Measurements from ENCODE around the gene HSPG2. TPM values are rescaled to one million over a fixed set of nuclear protein-coding genes. Genes with fewer than 3 reads are reported as not detected.

Gene HSPG2
- total RNA-seq, 1 experiment from 2014 or later, result 58.9 TPM

DNA sequence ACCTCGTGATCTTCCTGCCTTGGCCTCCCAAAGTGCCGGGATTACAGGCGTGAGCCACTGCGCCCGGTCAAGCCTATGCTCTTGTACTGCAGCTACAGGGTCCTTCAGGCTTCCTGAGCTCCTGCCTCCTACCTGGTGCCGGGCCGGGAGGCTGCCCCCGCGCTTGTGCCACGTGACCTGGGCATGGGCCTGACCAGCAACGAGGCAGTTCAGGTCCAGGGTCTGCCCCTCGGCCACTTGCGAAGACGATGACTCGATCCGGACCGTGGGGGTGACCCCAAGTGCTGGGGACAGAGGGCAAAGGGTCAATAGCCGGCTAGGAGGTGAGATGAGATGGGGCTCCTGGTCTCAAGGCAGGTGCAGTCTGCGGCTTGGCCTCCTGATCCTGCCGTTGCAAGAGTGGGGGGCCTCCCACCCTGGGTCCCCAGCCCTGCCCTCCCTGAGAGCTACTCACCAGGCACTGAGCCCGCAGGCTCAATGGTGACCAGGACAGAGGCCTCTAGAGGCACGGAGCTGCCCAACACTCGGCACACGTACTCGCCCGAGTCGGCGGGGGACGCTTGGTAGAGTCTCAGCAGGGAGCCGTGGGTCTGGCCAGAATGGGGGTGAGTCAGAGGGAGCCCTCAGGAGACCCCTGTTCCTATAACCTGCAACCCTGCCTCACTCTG lies 87.1 kb downstream of the HSPG2 start:
- TF ChIP-seq, protein P1, sequence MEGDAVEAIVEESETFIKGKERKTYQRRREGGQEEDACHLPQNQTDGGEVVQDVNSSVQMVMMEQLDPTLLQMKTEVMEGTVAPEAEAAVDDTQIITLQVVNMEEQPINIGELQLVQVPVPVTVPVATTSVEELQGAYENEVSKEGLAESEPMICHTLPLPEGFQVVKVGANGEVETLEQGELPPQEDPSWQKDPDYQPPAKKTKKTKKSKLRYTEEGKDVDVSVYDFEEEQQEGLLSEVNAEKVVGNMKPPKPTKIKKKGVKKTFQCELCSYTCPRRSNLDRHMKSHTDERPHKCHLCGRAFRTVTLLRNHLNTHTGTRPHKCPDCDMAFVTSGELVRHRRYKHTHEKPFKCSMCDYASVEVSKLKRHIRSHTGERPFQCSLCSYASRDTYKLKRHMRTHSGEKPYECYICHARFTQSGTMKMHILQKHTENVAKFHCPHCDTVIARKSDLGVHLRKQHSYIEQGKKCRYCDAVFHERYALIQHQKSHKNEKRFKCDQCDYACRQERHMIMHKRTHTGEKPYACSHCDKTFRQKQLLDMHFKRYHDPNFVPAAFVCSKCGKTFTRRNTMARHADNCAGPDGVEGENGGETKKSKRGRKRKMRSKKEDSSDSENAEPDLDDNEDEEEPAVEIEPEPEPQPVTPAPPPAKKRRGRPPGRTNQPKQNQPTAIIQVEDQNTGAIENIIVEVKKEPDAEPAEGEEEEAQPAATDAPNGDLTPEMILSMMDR (IDR thresholded peaks at IDR 0.05; ENCODE audit: unreplicated experiment), result no peak
- Mint-ChIP-seq H3K27me3 (ENCODE audit: insufficient read depth, unreplicated experiment) (no peaks in the 10 kb centered on the region), H3K36me3 (ENCODE audit: insufficient read depth, unreplicated experiment) (peaks cover 69% of the 10 kb centered on the region), H3K9me3 (ENCODE audit: unreplicated experiment) (no peaks in the 10 kb centered on the region), H3K27ac (ENCODE audit: low read depth, unreplicated experiment) (no peak overlapping the region), H3K4me1 (ENCODE audit: insufficient read depth, unreplicated experiment) (no peaks in the 10 kb centered on the region), H3K4me3 (ENCODE audit: unreplicated experiment) (no peak overlapping the region)
- BruUV-seq (replicated peaks), result no TSS peak
- no peak for DNase-seq (ENCODE audit: unreplicated experiment)
- intact Hi-C loops (cut with micrococcal nuclease), result no loop called here
- POLR2A ChIA-PET, result no interaction called here
- CTCF ChIA-PET, result interaction anchor here (0.6 kb wide), 1 partner anchor 39 kb away, joined by 3 read pairs; no protein-coding TSS in a partner anchor

GRCh38 chr1:21848524-21849174 lies 88.5 kb downstream of the HSPG2 start:
- ChIA-PET POLR2A (interaction anchor here (0.8 kb wide), 1 partner anchor 21 kb away, joined by 3 read pairs; no protein-coding TSS in a partner anchor), CTCF (interaction anchor here (0.6 kb wide), 1 partner anchor 66 kb away, joined by 3 read pairs; no protein-coding TSS in a partner anchor)
- H3K4me3 Mint-ChIP-seq (ENCODE audit: unreplicated experiment), result no peak overlapping the region
- TF ChIP-seq, protein P1 (IDR thresholded peaks at IDR 0.05; ENCODE audit: unreplicated experiment), result no peak
- H3K27me3 Mint-ChIP-seq (ENCODE audit: insufficient read depth, unreplicated experiment), result no peaks in the 10 kb centered on the region
- peaks cover 65% of the 10 kb centered on the region for H3K36me3 Mint-ChIP-seq (ENCODE audit: insufficient read depth, unreplicated experiment)
- BruUV-seq (replicated peaks), result no TSS peak
- intact Hi-C loops (cut with micrococcal nuclease), result no loop called here
- DNase-seq (ENCODE audit: unreplicated experiment), result no peak
- no peaks in the 10 kb centered on the region for H3K9me3 Mint-ChIP-seq (ENCODE audit: unreplicated experiment)
- no peak overlapping the region for H3K27ac Mint-ChIP-seq (ENCODE audit: low read depth, unreplicated experiment)
- no peaks in the 10 kb centered on the region for H3K4me1 Mint-ChIP-seq (ENCODE audit: insufficient read depth, unreplicated experiment)

DNA sequence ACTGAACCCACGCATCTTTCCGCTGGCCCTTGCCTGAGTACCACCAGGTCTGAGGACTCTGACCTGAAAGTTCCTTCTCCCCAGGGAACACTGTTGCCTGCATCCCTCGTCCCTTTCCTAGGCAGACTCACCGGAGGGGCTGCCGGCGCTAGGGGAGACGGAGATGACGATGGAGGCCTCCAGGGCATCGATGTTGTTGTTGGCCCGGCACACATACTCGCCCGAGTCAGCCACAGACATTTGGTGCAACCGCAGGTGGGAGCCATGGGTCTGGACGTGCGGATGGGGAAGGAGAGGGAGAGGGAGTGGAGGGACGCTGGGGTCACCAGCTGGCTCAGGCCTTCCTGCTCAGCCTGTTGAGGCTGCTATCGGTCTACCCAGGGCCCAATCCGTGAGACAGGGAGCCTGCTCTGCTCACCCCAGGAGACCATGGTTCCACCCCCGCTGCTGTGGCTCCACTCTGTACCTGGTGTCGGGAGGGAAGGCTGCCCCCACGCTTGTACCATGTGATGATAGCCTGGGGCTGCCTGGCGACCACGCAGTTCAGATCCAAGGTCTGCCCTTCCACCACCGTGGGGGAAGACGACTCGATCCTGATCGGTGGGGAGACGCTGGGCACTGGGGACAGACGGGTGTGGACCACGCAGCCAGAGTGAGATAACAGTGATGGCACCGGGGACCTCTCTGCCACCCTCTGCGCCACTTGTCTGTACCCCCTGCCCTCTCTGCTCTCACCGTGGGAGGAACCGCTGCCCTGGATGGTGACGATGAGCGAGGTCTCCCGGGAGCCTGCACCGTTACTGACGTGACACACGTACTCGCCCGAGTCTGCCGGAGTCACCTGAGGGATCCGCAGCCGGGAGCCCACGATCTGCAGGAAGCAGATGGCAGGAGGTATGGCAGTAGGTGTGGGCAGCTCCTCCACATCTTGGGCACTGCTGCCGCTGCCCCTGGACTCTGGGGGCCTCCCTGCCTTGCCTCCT lies 89.6 kb downstream of the HSPG2 start:
- Mint-ChIP-seq H3K9me3 (ENCODE audit: unreplicated experiment) (no peaks in the 10 kb centered on the region), H3K27ac (ENCODE audit: low read depth, unreplicated experiment) (no peak overlapping the region), H3K36me3 (ENCODE audit: insufficient read depth, unreplicated experiment) (peaks cover 64% of the 10 kb centered on the region), H3K27me3 (ENCODE audit: insufficient read depth, unreplicated experiment) (no peaks in the 10 kb centered on the region), H3K4me1 (ENCODE audit: insufficient read depth, unreplicated experiment) (no peaks in the 10 kb centered on the region), H3K4me3 (ENCODE audit: unreplicated experiment) (no peak overlapping the region)
- ChIA-PET POLR2A (no interaction called here), CTCF (no interaction called here)
- DNase-seq (ENCODE audit: unreplicated experiment), result no peak
- TF ChIP-seq, protein P1 (IDR thresholded peaks at IDR 0.05; ENCODE audit: unreplicated experiment), result no peak
- intact Hi-C loops (cut with micrococcal nuclease), result no loop called here
- no TSS peak for BruUV-seq (replicated peaks)

Measured in MCF 10A (cell line).